Astrocyte (in vitro differentiated cells and primary cell): ENCODE results near the gene KIF7. TPM values are rescaled to one million over a fixed set of nuclear protein-coding genes. Genes with fewer than 3 reads are reported as not detected.
A peak's percentile ranks its signal among the peaks of the same experiment; 100 is the strongest.

Source experiments
- DNase-seq: peaks from one replicate; pipeline ENCODE4 v3.0.0-alpha.2; 2010; ENCODE audit warnings: low read depth
- FAIRE-seq: peaks from 2 replicates; lab custom pipeline; 2011; peaks lifted over from hg19 to GRCh38; lab: Jason Lieb, UNC
- H2AFZ ChIP-seq: 2 replicates; pipeline ENCODE4 v1.6.0; 2012; ENCODE audit warnings: low read depth, low read length, inconsistent platforms
- H3K27ac ChIP-seq: 2 replicates; pipeline ENCODE4 v1.5.1; 2011; ENCODE audit warnings: low read depth, low read length, inconsistent platforms
- H3K27me3 ChIP-seq: 2 replicates; pipeline ENCODE4 v1.6.0; 2011; ENCODE audit warnings: low read length, inconsistent platforms; ENCODE audit not compliant: insufficient read depth
- H3K36me3 ChIP-seq: 2 replicates; pipeline ENCODE4 v1.5.1; 2011; ENCODE audit warnings: low read length, inconsistent platforms; ENCODE audit not compliant: insufficient read depth
- H3K4me1 ChIP-seq: 2 replicates; pipeline ENCODE4 v1.5.1; 2011; ENCODE audit warnings: low read length, inconsistent platforms; ENCODE audit not compliant: insufficient read depth
- H3K4me2 ChIP-seq: 2 replicates; pipeline ENCODE4 v1.6.0; 2012; ENCODE audit warnings: low read length, inconsistent platforms
- H3K4me3 ChIP-seq: 2 replicates; pipeline ENCODE4 v1.5.1; 2011; ENCODE audit warnings: low read depth, mild to moderate bottlenecking, low read length, inconsistent platforms; ENCODE audit not compliant: insufficient read depth
- H3K79me2 ChIP-seq: 2 replicates; pipeline ENCODE4 v1.6.0; 2012; ENCODE audit warnings: mild to moderate bottlenecking, low read length, inconsistent platforms; ENCODE audit not compliant: insufficient read depth
- H3K9ac ChIP-seq: 2 replicates; pipeline ENCODE4 v1.6.0; 2012; ENCODE audit warnings: mild to moderate bottlenecking, low read length, inconsistent platforms
- H3K9me3 ChIP-seq: 2 replicates; pipeline ENCODE4 v1.5.1; 2012; ENCODE audit warnings: low read depth, mild to moderate bottlenecking, low read length, inconsistent platforms; ENCODE audit not compliant: insufficient read depth
- H4K20me1 ChIP-seq: 2 replicates; pipeline ENCODE4 v1.6.0; 2012; ENCODE audit warnings: low read length, inconsistent platforms; ENCODE audit not compliant: insufficient read depth
- H3K27ac Mint-ChIP-seq: one replicate; pipeline ENCODE4 v1.8.0; 2021; ENCODE audit warnings: mild to moderate bottlenecking, mixed read lengths; ENCODE audit not compliant: unreplicated experiment
- H3K27me3 Mint-ChIP-seq: one replicate; pipeline ENCODE4 v1.8.0; 2021; ENCODE audit warnings: low read depth, mixed read lengths; ENCODE audit not compliant: unreplicated experiment
- H3K36me3 Mint-ChIP-seq: one replicate; pipeline ENCODE4 v1.8.0; 2021; ENCODE audit warnings: low read depth, mixed read lengths; ENCODE audit not compliant: unreplicated experiment
- H3K4me1 Mint-ChIP-seq: one replicate; pipeline ENCODE4 v1.8.0; 2021; ENCODE audit warnings: low read depth, mixed read lengths; ENCODE audit not compliant: unreplicated experiment
- H3K4me3 Mint-ChIP-seq: one replicate; pipeline ENCODE4 v1.8.0; 2021; ENCODE audit warnings: mild to moderate bottlenecking, moderate library complexity, mixed read lengths; ENCODE audit not compliant: unreplicated experiment
- H3K9me3 Mint-ChIP-seq: one replicate; pipeline ENCODE4 v1.8.0; 2021; ENCODE audit warnings: mild to moderate bottlenecking, mixed read lengths; ENCODE audit not compliant: unreplicated experiment
- EZH2 ChIP-seq: IDR thresholded peaks from 2 replicates; pipeline ENCODE4 v1.6.1; 2012; ENCODE audit warnings: mild to moderate bottlenecking, low read length, inconsistent platforms; ENCODE audit not compliant: insufficient read depth
- total RNA-seq: library from RNA; stranded (reverse); gene quantifications from 2 replicates; pipeline ENCODE4 v1.2.1, GENCODE V29; 2021
- TF ChIP-seq, protein P1 (sequence below): IDR thresholded peaks from 2 replicates; pipeline ENCODE4 v1.5.1; 2011; ENCODE audit warnings: low read depth, mild to moderate bottlenecking, inconsistent platforms, low read length, moderate library complexity; ENCODE audit not compliant: insufficient read depth

Gene KIF7
- total RNA-seq, 1 donor from 2014 or later = 5.1 TPM

- no peak for TF ChIP-seq EZH2
- TF ChIP-seq, protein P1, sequence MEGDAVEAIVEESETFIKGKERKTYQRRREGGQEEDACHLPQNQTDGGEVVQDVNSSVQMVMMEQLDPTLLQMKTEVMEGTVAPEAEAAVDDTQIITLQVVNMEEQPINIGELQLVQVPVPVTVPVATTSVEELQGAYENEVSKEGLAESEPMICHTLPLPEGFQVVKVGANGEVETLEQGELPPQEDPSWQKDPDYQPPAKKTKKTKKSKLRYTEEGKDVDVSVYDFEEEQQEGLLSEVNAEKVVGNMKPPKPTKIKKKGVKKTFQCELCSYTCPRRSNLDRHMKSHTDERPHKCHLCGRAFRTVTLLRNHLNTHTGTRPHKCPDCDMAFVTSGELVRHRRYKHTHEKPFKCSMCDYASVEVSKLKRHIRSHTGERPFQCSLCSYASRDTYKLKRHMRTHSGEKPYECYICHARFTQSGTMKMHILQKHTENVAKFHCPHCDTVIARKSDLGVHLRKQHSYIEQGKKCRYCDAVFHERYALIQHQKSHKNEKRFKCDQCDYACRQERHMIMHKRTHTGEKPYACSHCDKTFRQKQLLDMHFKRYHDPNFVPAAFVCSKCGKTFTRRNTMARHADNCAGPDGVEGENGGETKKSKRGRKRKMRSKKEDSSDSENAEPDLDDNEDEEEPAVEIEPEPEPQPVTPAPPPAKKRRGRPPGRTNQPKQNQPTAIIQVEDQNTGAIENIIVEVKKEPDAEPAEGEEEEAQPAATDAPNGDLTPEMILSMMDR = no peak
- Histone ChIP-seq H3K4me2 (peak overlapping the region; percentile 84), H3K79me2 (no peaks in the 10 kb centered on the region), H3K27ac (no peak overlapping the region), H3K36me3 (no peaks in the 10 kb centered on the region), H3K4me3 (no peak overlapping the region), H3K9me3 (no peaks in the 10 kb centered on the region), H3K27me3 (peaks cover 3% of the 10 kb centered on the region), H3K9ac (no peak overlapping the region), H2AFZ (peak overlapping the region; percentile 78), H3K4me1 (peaks cover 19% of the 10 kb centered on the region), H4K20me1 (no peaks in the 10 kb centered on the region)
- H3K4me1 Mint-ChIP-seq = peaks cover 6% of the 10 kb centered on the region
- no peak for FAIRE-seq
- DNase-seq = no peak
- H3K9me3 Mint-ChIP-seq = peaks cover 3% of the 10 kb centered on the region
- peaks cover 1% of the 10 kb centered on the region for H3K36me3 Mint-ChIP-seq
- H3K4me3 Mint-ChIP-seq = no peak overlapping the region
- H3K27ac Mint-ChIP-seq = no peak overlapping the region
- H3K27me3 Mint-ChIP-seq = peaks cover 12% of the 10 kb centered on the region
Observed at GRCh38 chr15:89666184-89666857, 11.1 kb upstream of the KIF7 start.

- H3K4me1 Mint-ChIP-seq = peaks cover 6% of the 10 kb centered on the region
- peak; percentile 58 for DNase-seq
- Histone ChIP-seq H3K4me1 (peaks cover 19% of the 10 kb centered on the region), H3K36me3 (no peaks in the 10 kb centered on the region), H3K4me2 (peak overlapping the region; percentile 84), H3K79me2 (no peaks in the 10 kb centered on the region), H3K9me3 (no peaks in the 10 kb centered on the region), H3K4me3 (peak overlapping the region; percentile 48), H3K9ac (peak overlapping the region; percentile 59), H2AFZ (peak overlapping the region; percentile 78), H3K27ac (no peak overlapping the region), H4K20me1 (no peaks in the 10 kb centered on the region), H3K27me3 (peaks cover 3% of the 10 kb centered on the region)
- FAIRE-seq = no peak
- H3K27ac Mint-ChIP-seq = no peak overlapping the region
- peaks cover 1% of the 10 kb centered on the region for H3K9me3 Mint-ChIP-seq
- no peak overlapping the region for H3K4me3 Mint-ChIP-seq
- TF ChIP-seq, protein P1 = no peak
- TF ChIP-seq EZH2 = no peak
- H3K36me3 Mint-ChIP-seq = peaks cover 1% of the 10 kb centered on the region
- peaks cover 9% of the 10 kb centered on the region for H3K27me3 Mint-ChIP-seq
Observed at GRCh38 chr15:89665449-89666181, 10.3 kb upstream of the KIF7 start.
